ENCODE results near the gene LYRM9.

GRCh38 chr17:27921599-27921998 lies 28.4 kb upstream of the LYRM9 start:
- TF ChIP-seq EZH2 (IDR thresholded peaks at IDR 0.05; ENCODE audit: insufficient read depth, low read length), result no peak
- no peak for TF ChIP-seq CTCF (IDR thresholded peaks at IDR 0.05; ENCODE audit: insufficient read depth, low read depth, low read length)
